ENCODE measurements around the gene PTPN1.
A peak's percentile ranks its signal among the peaks of the same experiment; 100 is the strongest.

The PTPN1 gene

GRCh38 chr20:50527068-50527605 lies 17.0 kb downstream of the PTPN1 start:
- DNase-seq (ENCODE audit: extremely low read depth, insufficient read length): no peak
- TF ChIP-seq CTCF (IDR thresholded peaks at IDR 0.05; ENCODE audit: insufficient read depth, low read length, poor library complexity, severe bottlenecking): no peak
- no peaks in the 10 kb centered on the region for H3K27me3 ChIP-seq (replicated peaks; ENCODE audit: control insufficient read depth, insufficient read depth, low read length)
- H3K4me3 ChIP-seq (replicated peaks; ENCODE audit: low read depth, low read length): no peak overlapping the region
- H3K36me3 ChIP-seq (ENCODE audit: control insufficient read depth, insufficient read depth, low read length): no peaks in the 10 kb centered on the region; the same call in 1 of the 2 replicates

- Histone ChIP-seq H3K27me3 (replicated peaks; ENCODE audit: control insufficient read depth, insufficient read depth, low read length) (no peaks in the 10 kb centered on the region), H3K36me3 (ENCODE audit: control insufficient read depth, insufficient read depth, low read length) (no peaks in the 10 kb centered on the region; the same call in 1 of the 2 replicates), H3K4me3 (replicated peaks; ENCODE audit: low read depth, low read length) (no peak overlapping the region)
- TF ChIP-seq CTCF (IDR thresholded peaks at IDR 0.05; ENCODE audit: insufficient read depth, low read length, poor library complexity, severe bottlenecking): no peak
- DNase-seq (ENCODE audit: extremely low read depth, insufficient read length): no peak
Measured at GRCh38 chr20:50528129-50528528, 17.9 kb downstream of the PTPN1 start.

- peak overlapping the region; percentile 28 for H3K4me3 ChIP-seq (replicated peaks; ENCODE audit: low read depth, low read length)
- no peaks in the 10 kb centered on the region for H3K27me3 ChIP-seq (replicated peaks; ENCODE audit: control insufficient read depth, insufficient read depth, low read length)
- no peak for DNase-seq (ENCODE audit: extremely low read depth, insufficient read length)
- no peaks in the 10 kb centered on the region; the same call in 1 of the 2 replicates for H3K36me3 ChIP-seq (ENCODE audit: control insufficient read depth, insufficient read depth, low read length)
- TF ChIP-seq CTCF (IDR thresholded peaks at IDR 0.05; ENCODE audit: insufficient read depth, low read length, poor library complexity, severe bottlenecking): no peak
Measured at GRCh38 chr20:50528804-50529351, 18.7 kb downstream of the PTPN1 start.

GRCh38 chr20:50532221-50532620 lies 22.0 kb downstream of the PTPN1 start:
- no peak for TF ChIP-seq CTCF (IDR thresholded peaks at IDR 0.05; ENCODE audit: insufficient read depth, low read length, poor library complexity, severe bottlenecking)
- Histone ChIP-seq H3K36me3 (ENCODE audit: control insufficient read depth, insufficient read depth, low read length) (peaks cover 2% of the 10 kb centered on the region), H3K27me3 (replicated peaks; ENCODE audit: control insufficient read depth, insufficient read depth, low read length) (no peaks in the 10 kb centered on the region), H3K4me3 (replicated peaks; ENCODE audit: low read depth, low read length) (no peak overlapping the region)
- DNase-seq (ENCODE audit: extremely low read depth, insufficient read length): no peak

- no peak for TF ChIP-seq CTCF (IDR thresholded peaks at IDR 0.05; ENCODE audit: insufficient read depth, low read length, poor library complexity, severe bottlenecking)
- Histone ChIP-seq H3K27me3 (replicated peaks; ENCODE audit: control insufficient read depth, insufficient read depth, low read length) (no peaks in the 10 kb centered on the region), H3K4me3 (replicated peaks; ENCODE audit: low read depth, low read length) (no peak overlapping the region), H3K36me3 (ENCODE audit: control insufficient read depth, insufficient read depth, low read length) (peaks cover 2% of the 10 kb centered on the region)
- DNase-seq (ENCODE audit: extremely low read depth, insufficient read length): no peak
Measured at GRCh38 chr20:50533061-50533460, 22.9 kb downstream of the PTPN1 start.

- Histone ChIP-seq H3K4me3 (replicated peaks; ENCODE audit: low read depth, low read length) (no peak overlapping the region), H3K36me3 (ENCODE audit: control insufficient read depth, insufficient read depth, low read length) (peaks cover 2% of the 10 kb centered on the region), H3K27me3 (replicated peaks; ENCODE audit: control insufficient read depth, insufficient read depth, low read length) (no peaks in the 10 kb centered on the region)
- TF ChIP-seq CTCF (IDR thresholded peaks at IDR 0.05; ENCODE audit: insufficient read depth, low read length, poor library complexity, severe bottlenecking): no peak
- no peak for DNase-seq (ENCODE audit: extremely low read depth, insufficient read length)
Measured at GRCh38 chr20:50533464-50533863, 23.3 kb downstream of the PTPN1 start.

Data from GM06990 (cell line).